GM23248 (cell line): Measurements from ENCODE around the gene BAX. TPM values are rescaled to one million over a fixed set of nuclear protein-coding genes. Genes with fewer than 3 reads are reported as not detected.

ENCODE experiments used
- DNase-seq: peaks from one replicate; pipeline ENCODE4 v3.0.0-alpha.2; 2015
- H2AFZ ChIP-seq: fragments of 200-600 bp; sonication (generic); 2 replicates; pipeline ENCODE4 v1.6.1; 2016; ENCODE audit warnings: antibody characterized with exemption
- H3F3A ChIP-seq: fragments of 200-600 bp; sonication (generic); 2 replicates; pipeline ENCODE4 v1.6.1; 2016; ENCODE audit warnings: mild to moderate bottlenecking, antibody characterized with exemption, mixed run types; ENCODE audit not compliant: insufficient read depth
- H3K27ac ChIP-seq: fragments of 200-600 bp; sonication (generic); 2 replicates; pipeline ENCODE4 v1.5.1; 2016; ENCODE audit warnings: mild to moderate bottlenecking
- H3K27me3 ChIP-seq: fragments of 200-600 bp; sonication (generic); replicated peaks from 2 replicates; pipeline ENCODE4 v1.6.1; 2016; ENCODE audit warnings: mild to moderate bottlenecking; ENCODE audit not compliant: insufficient read depth
- H3K36me3 ChIP-seq: fragments of 200-600 bp; sonication (generic); 2 replicates; pipeline ENCODE4 v1.6.1; 2016; ENCODE audit warnings: low read depth, mild to moderate bottlenecking
- H3K4me1 ChIP-seq: fragments of 200-600 bp; sonication (generic); 2 replicates; pipeline ENCODE4 v1.6.1; 2016; ENCODE audit warnings: mild to moderate bottlenecking; ENCODE audit not compliant: insufficient read depth
- H3K4me2 ChIP-seq: fragments of 200-600 bp; sonication (generic); one replicate; pipeline ENCODE4 v1.6.1; 2016; ENCODE audit warnings: mild to moderate bottlenecking; ENCODE audit not compliant: unreplicated experiment
- H3K4me3 ChIP-seq: fragments of 200-600 bp; sonication (generic); 2 replicates; pipeline ENCODE4 v1.5.1; 2016; ENCODE audit warnings: mild to moderate bottlenecking
- H3K79me2 ChIP-seq: fragments of 200-600 bp; sonication (generic); 2 replicates; pipeline ENCODE4 v1.6.1; 2016; ENCODE audit warnings: mild to moderate bottlenecking; ENCODE audit not compliant: insufficient read depth
- H3K9ac ChIP-seq: fragments of 200-600 bp; sonication (generic); 2 replicates; pipeline ENCODE4 v1.6.1; 2016; ENCODE audit warnings: mild to moderate bottlenecking
- H3K9me2 ChIP-seq: fragments of 200-600 bp; sonication (generic); 2 replicates; pipeline ENCODE4 v1.6.1; 2016; ENCODE audit warnings: mixed run types, mild to moderate bottlenecking, moderate library complexity; ENCODE audit not compliant: insufficient read depth
- H3K9me3 ChIP-seq: fragments of 200-600 bp; sonication (generic); one replicate; pipeline ENCODE4 v1.6.1; 2017; ENCODE audit warnings: low read depth
- H4K20me1 ChIP-seq: fragments of 200-600 bp; sonication (generic); 2 replicates; pipeline ENCODE4 v1.6.0; 2016; ENCODE audit not compliant: insufficient read depth
- EZH2 ChIP-seq: fragments of 200-600 bp; sonication (generic); IDR thresholded peaks from 2 replicates; pipeline ENCODE4 v1.6.1; 2018; ENCODE audit warnings: antibody characterized with exemption, mild to moderate bottlenecking; ENCODE audit not compliant: insufficient read depth, poor library complexity, severe bottlenecking
- EZH2phosphoT487 ChIP-seq: fragments of 200-600 bp; sonication (generic); IDR thresholded peaks from 2 replicates; pipeline ENCODE4 v1.6.1; 2018; ENCODE audit warnings: antibody characterized with exemption, moderate library complexity, mild to moderate bottlenecking, low read depth; ENCODE audit not compliant: insufficient read depth
- WGBS, 2 experiments: methylation state at CpG; one replicate each; pipeline ENCODE4 v1.1.6; 2015 to 2017; ENCODE audit warnings: low lambda C conversion rate in 2 of 2, low coverage in 1 of 2; ENCODE audit errors: missing lambda C conversion rate in 2 of 2; 5-methylcytosine and 5-hydroxymethylcytosine counted together
- in situ Hi-C: fragments of 300-500 bp; cut with MboI; formaldehyde crosslinking; loops from 2 replicates; pipeline ENCODE4 v1.15.0; 2020
- polyA plus RNA-seq: library from polyadenylated mRNA; unstranded; fragments of >200 nt; fragmentation: Nextera tagmentation; extraction: Ambion mirVana; gene quantifications from 2 replicates; pipeline ENCODE4 v1.2.1, GENCODE V29; 2016
- total RNA-seq: library from RNA; depleted of rRNA; stranded (reverse); fragments of >200 nt; shearing (Covaris generic); gene quantifications from 2 replicates; pipeline ENCODE4 v1.2.3, GENCODE V29; 2014

Gene BAX
- total and polyA plus RNA-seq, 2 experiments from 2014 or later = 97.3 to 106 TPM

DNA sequence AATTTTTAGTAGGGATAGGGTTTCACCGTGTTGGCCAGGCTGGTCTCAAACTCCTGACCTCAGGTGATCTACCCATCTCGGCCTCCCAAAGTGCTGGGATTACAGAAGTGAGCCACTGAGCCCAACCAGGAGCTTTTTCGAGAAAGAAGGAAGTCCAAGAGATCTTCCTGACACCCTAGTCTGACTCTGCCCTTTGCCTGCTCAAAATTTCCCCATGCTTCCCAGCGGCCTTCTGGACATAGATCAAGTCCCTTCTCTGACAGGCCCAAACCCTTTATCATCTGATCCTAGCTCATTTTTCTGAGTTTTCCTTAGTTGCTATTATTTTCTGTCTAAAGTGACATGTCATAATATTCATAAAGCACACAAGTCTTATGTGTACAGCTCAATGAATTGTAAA is 1.5 kb upstream of the BAX start:
- Histone ChIP-seq H3K4me1 (peaks cover 11% of the 10 kb centered on the region; the same call in 1 of the 2 replicates), H3F3A (peaks cover 8% of the 10 kb centered on the region), H3K9me3 (no peaks in the 10 kb centered on the region), H3K27ac (no peak overlapping the region), H3K9me2 (no peaks in the 10 kb centered on the region), H3K4me2 (no peak overlapping the region), H3K79me2 (peaks cover 31% of the 10 kb centered on the region), H3K27me3 (no peaks in the 10 kb centered on the region), H3K36me3 (peaks cover 7% of the 10 kb centered on the region; the same call in 1 of the 2 replicates), H3K4me3 (no peak overlapping the region), H2AFZ (no peak overlapping the region), H3K9ac (no peak overlapping the region), H4K20me1 (no peaks in the 10 kb centered on the region)
- in situ Hi-C loops = no loop called here
- WGBS, 2 experiments = 81 to 87% methylated on average over 4 of the region's 4 CpGs
- TF ChIP-seq EZH2 = no peak
- DNase-seq = no peak

- Histone ChIP-seq H2AFZ (peak overlapping the region; percentile 86), H3K27ac (peak overlapping the region; percentile 34), H3K9ac (peak overlapping the region; percentile 96), H3K27me3 (no peaks in the 10 kb centered on the region), H3K4me2 (peak overlapping the region; percentile 76), H3K4me1 (peaks cover 11% of the 10 kb centered on the region; the same call in 1 of the 2 replicates), H3K4me3 (peak overlapping the region; percentile 91), H4K20me1 (no peaks in the 10 kb centered on the region), H3K79me2 (peaks cover 31% of the 10 kb centered on the region), H3K9me3 (no peaks in the 10 kb centered on the region), H3F3A (peaks cover 15% of the 10 kb centered on the region), H3K36me3 (peaks cover 7% of the 10 kb centered on the region; the same call in 1 of the 2 replicates), H3K9me2 (no peaks in the 10 kb centered on the region)
- WGBS, 2 experiments = 53 to 55% methylated on average over 11 of the region's 11 CpGs
- in situ Hi-C loops = no loop called here
- no peak for DNase-seq
- TF ChIP-seq EZH2 = no peak
- no peak for TF ChIP-seq EZH2phosphoT487
These were observed 583 bp upstream of the BAX start for GRCh38 chr19:48953990-48954594.

DNA sequence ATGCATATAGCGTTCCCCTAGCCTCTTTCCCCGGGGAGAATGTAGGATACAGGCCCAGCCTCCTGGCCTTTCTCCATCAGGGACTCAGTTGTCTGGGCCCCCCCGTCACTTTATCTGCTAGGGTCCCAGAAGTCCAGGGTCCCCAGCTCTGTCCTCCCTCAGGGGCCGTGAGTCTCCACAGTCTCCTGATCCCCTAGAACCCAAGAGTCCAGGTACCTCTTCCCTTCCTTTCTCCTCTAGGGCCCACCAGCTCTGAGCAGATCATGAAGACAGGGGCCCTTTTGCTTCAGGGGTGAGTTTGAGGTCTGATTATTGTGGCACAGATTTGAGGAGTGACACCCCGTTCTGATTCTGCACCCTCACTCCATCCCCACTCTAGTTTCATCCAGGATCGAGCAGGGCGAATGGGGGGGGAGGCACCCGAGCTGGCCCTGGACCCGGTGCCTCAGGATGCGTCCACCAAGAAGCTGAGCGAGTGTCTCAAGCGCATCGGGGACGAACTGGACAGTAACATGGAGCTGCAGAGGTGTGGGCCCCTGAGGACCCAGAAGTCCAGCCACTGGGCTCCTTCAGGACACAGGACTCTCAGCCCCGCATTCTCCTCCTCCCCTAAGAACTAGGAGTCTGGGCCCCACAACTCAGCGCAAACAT is 758 bp downstream of the BAX start:
- no peak for TF ChIP-seq EZH2phosphoT487
- H3K9me2 ChIP-seq = no peaks in the 10 kb centered on the region
- in situ Hi-C loops = no loop called here
- H3K4me3 ChIP-seq = peak overlapping the region; percentile 91
- peak overlapping the region; percentile 96 for H3K9ac ChIP-seq
- no peaks in the 10 kb centered on the region for H3K9me3 ChIP-seq
- peak overlapping the region; percentile 70 for H3K27ac ChIP-seq
- no peaks in the 10 kb centered on the region for H3K27me3 ChIP-seq
- H3F3A ChIP-seq = peaks cover 16% of the 10 kb centered on the region
- WGBS, 2 experiments = 56 to 57% methylated on average over 16 of the region's 16 CpGs
- H3K79me2 ChIP-seq = peaks cover 31% of the 10 kb centered on the region
- H2AFZ ChIP-seq = peak overlapping the region; percentile 53; the same call in 1 of the 2 replicates
- no peaks in the 10 kb centered on the region for H4K20me1 ChIP-seq
- DNase-seq = no peak
- H3K4me1 ChIP-seq = peaks cover 11% of the 10 kb centered on the region; the same call in 1 of the 2 replicates
- H3K36me3 ChIP-seq = peaks cover 7% of the 10 kb centered on the region; the same call in 1 of the 2 replicates
- H3K4me2 ChIP-seq = peak overlapping the region; percentile 76

GRCh38 chr19:48958006-48958405 is 3.3 kb downstream of the BAX start:
- 89 to 96% methylated on average over 8 of the region's 8 CpGs for WGBS, 2 experiments
- Histone ChIP-seq H3K27me3 (no peaks in the 10 kb centered on the region), H2AFZ (no peak overlapping the region), H3K9ac (no peak overlapping the region), H3K9me3 (no peaks in the 10 kb centered on the region), H3K36me3 (peaks cover 7% of the 10 kb centered on the region; the same call in 1 of the 2 replicates), H3K79me2 (peaks cover 31% of the 10 kb centered on the region), H3K4me3 (no peak overlapping the region), H3K9me2 (no peaks in the 10 kb centered on the region), H3F3A (peaks cover 22% of the 10 kb centered on the region), H3K27ac (no peak overlapping the region), H3K4me1 (peaks cover 15% of the 10 kb centered on the region), H3K4me2 (no peak overlapping the region), H4K20me1 (no peaks in the 10 kb centered on the region)
- TF ChIP-seq EZH2phosphoT487 (no peak), EZH2 (no peak)
- no peak for DNase-seq
- in situ Hi-C loops = no loop called here
